NB4 (cell line): ENCODE measurements around the gene XXYLT1.

Experiments
- DNase-seq: peaks from one replicate; pipeline ENCODE4 v3.0.0; 2010; ENCODE audit warnings: low read depth
- H3K4me3 ChIP-seq: one replicate; pipeline ENCODE4 v1.5.1; 2011; ENCODE audit warnings: mild to moderate bottlenecking, low read depth, low read length, moderate library complexity
- CTCF ChIP-seq: IDR thresholded peaks from one replicate; pipeline ENCODE4 v1.5.1; 2012; ENCODE audit warnings: low read depth, low read length
- MYC ChIP-seq: IDR thresholded peaks from 2 replicates; pipeline ENCODE4 v1.6.1; 2011; ENCODE audit warnings: low read depth, low read length
- POLR2A ChIP-seq: IDR thresholded peaks from 2 replicates; pipeline ENCODE4 v1.6.1; 2011; ENCODE audit warnings: mild to moderate bottlenecking; ENCODE audit not compliant: insufficient read length; ENCODE audit errors: extremely low read depth
- TF ChIP-seq, protein P1 (sequence below): IDR thresholded peaks from 2 replicates; pipeline ENCODE4 v1.6.1; 2011; ENCODE audit warnings: low read depth, low read length

The XXYLT1 gene

DNA sequence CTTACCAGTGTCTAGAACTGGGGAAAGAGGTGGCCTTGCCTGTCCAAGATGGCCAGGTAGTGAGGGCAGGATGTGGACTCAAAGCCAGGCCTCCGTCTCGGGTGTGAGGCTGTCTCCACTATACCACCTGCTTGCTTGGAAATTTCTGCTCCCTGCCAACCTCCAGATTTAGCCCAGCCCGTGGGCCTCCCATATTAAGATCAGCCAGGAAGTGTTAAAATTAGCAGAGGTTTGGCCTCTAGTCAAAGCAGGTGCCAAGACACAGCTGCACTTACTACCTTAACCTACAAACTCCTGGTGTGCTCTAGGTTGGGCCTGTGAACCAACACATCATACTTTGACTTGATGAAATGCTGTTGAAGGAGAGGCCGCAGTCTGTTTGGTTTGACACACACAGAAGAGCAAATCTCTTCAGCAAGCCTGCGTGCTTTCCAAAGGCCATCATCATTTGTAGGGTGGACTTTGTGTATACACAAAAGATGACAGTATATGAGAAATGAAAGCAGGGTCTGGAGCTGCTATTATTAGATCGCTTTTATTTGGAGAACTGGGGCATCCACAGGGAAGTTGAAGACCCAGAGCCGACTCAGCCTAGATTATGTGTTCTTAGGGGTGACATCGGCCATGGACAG lies 206.5 kb downstream of the XXYLT1 start:
- H3K4me3 ChIP-seq = no peak overlapping the region
- DNase-seq = no peak
- TF ChIP-seq MYC (no peak), POLR2A (no peak), CTCF (no peak)
- TF ChIP-seq, protein P1, sequence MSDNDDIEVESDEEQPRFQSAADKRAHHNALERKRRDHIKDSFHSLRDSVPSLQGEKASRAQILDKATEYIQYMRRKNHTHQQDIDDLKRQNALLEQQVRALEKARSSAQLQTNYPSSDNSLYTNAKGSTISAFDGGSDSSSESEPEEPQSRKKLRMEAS = no peak

- no peak overlapping the region for H3K4me3 ChIP-seq
- TF ChIP-seq, protein P1 = no peak
- TF ChIP-seq CTCF (no peak), POLR2A (no peak), MYC (no peak)
- no peak for DNase-seq
These were observed 207.3 kb downstream of the XXYLT1 start for GRCh38 chr3:195063581-195064193.

DNA sequence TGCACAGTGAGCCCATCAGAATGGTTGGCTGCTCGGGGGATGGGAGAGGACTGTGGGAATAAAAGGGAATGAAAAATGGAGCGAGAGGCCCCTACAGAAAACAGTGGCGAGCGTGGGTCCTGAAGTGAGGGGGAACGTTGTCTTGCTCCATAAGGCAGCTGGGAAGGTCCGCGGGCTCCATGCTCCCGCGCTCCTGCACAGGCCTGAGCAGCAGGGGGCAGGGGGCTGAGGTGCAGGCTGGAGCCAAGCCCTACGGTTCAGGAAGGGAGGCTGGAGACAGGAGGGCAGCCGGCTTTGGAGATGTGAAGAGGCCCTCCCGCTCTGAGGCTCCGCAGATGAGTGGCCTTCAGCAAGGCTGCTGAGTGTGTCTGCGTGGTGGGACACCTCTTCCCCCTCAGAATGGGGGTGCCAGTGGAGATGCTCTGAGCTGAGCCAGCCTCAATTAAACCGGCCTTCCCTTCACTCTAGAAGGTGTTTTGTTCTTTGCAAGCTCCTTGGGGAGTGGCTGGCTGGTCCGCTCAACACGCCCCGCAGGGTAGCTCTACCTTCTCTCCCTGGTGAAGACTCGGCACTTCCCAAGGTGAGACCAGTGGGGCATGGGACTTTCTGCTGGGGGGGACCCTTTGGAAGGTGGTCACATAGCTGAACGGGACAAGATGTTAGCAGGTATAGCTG lies 208.0 kb downstream of the XXYLT1 start:
- TF ChIP-seq, protein P1 = no peak
- TF ChIP-seq MYC = no peak
- no peak for DNase-seq
- no peak overlapping the region for H3K4me3 ChIP-seq

DNA sequence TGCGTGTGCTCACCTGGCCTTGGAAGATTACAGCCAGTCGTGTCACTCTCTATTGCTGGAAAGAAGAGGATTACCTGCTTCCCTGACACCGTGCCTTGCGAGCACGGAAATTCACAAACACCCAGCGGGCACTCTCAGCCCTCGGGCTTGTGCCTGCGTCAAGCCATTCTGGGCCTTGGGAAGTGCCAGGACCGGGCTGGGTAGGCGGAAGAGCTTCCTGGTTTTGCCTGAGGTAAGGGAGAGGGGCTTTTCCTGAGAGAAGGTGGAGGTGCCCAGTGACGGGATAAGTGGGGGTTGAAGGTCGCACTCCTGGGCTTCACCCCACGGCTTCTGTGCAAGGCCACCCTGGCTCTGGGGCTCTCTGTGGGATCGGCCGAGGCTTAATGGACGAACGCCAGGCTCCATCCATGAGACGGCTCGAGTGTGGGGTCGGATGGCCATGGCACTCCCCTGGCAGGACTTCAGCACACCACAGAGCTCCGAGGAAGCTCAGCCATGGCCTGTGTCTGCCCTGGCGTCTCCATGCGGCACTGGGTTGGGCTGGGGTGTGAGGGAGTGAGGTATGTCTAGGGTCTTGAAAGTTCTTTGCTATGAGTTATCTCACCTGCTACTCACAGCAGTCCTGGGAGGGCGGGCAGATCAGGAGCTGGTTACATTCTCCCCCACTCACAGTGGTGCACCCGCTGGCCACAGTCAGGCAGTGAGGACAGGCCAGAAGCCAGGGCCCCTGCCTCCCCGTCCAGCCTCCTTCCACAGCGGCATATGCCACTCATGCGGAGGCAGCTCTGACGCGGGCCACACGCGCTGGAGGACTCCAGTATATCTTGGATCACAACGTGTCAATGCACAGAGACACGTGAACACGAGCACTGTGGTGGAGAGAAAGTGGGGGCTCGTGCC lies 209.0 kb downstream of the XXYLT1 start:
- H3K4me3 ChIP-seq = no peak overlapping the region
- DNase-seq = no peak
- TF ChIP-seq, protein P1 = no peak
- TF ChIP-seq POLR2A (no peak), CTCF (no peak), MYC (no peak)

GRCh38 chr3:195060531-195061291 lies 210.2 kb downstream of the XXYLT1 start:
- TF ChIP-seq, protein P1 = no peak
- TF ChIP-seq MYC = no peak
- TF ChIP-seq CTCF = no peak
- TF ChIP-seq POLR2A = no peak
- DNase-seq = no peak
- H3K4me3 ChIP-seq = no peak overlapping the region
